IMR-90 (cell line): ENCODE results near the gene LMAN2L.

Experiments used
- BHLHE40 ChIP-seq: fragments of 150-350 bp; IDR thresholded peaks from 2 replicates; pipeline ENCODE4 v1.6.1; 2016; ENCODE audit warnings: mild to moderate bottlenecking, low read depth, low read length
- CHD1 ChIP-seq: IDR thresholded peaks from 2 replicates; pipeline ENCODE4 v1.6.1; 2012; ENCODE audit warnings: low read depth, low read length, improper control_type of control experiment
- CTCF ChIP-seq: conservative IDR thresholded peaks from 2 replicates; pipeline ENCODE4 v1.5.1; 2012; ENCODE audit warnings: mild to moderate bottlenecking, low read depth, low read length, improper control_type of control experiment
- ELK1 ChIP-seq: fragments of 150-350 bp; IDR thresholded peaks from 2 replicates; pipeline ENCODE4 v1.6.1; 2016; ENCODE audit warnings: low read depth, mild to moderate bottlenecking, low read length, moderate library complexity, borderline replicate concordance
- MAFK ChIP-seq: IDR thresholded peaks from 2 replicates; pipeline ENCODE4 v1.6.1; 2012; ENCODE audit warnings: low read depth, low read length, improper control_type of control experiment
- POLR2A ChIP-seq: IDR thresholded peaks from 2 replicates; pipeline ENCODE4 v1.6.1; 2012; ENCODE audit warnings: mild to moderate bottlenecking, low read depth, low read length
- RFX5 ChIP-seq: IDR thresholded peaks from 2 replicates; pipeline ENCODE4 v1.8.0; 2012; ENCODE audit warnings: low read depth, mild to moderate bottlenecking, low read length, moderate library complexity
- USF2 ChIP-seq: fragments of 150-350 bp; IDR thresholded peaks from 2 replicates; pipeline ENCODE4 v1.6.1; 2017; ENCODE audit warnings: mild to moderate bottlenecking, antibody characterized with exemption, low read length, low read depth

- TF ChIP-seq ELK1 (no peak), CTCF (peak; percentile 65), MAFK (no peak), RFX5 (no peak), POLR2A (no peak), BHLHE40 (no peak), CHD1 (no peak), USF2 (no peak)
These were observed 21.3 kb upstream of the LMAN2L start for GRCh38 chr2:96760986-96761832.
